A549 (cell line): ENCODE results near the gene WBP2. TPM values are rescaled to one million over a fixed set of nuclear protein-coding genes. Genes with fewer than 3 reads are reported as not detected.

Experiments used
- ATAC-seq, 2 experiments: fragments of 200-7000 bp in 1 of 2; fragments of >200 bp in 1 of 2; cut with Nextera tagmentation in 1 of 2; cut with Tn5 transposase in 1 of 2; 3 replicates each; pipeline versions ENCODE4 v1.8.0 to v1.9.1; 2018 to 2020; ENCODE audit warnings: mild to moderate bottlenecking in 1 of 2, moderate library complexity in 1 of 2
- CTCF ChIA-PET: fragments of 300-600 bp; sonication (Branson Sonifier 250); formaldehyde crosslinking; extraction: SDS; loops from one replicate; lab custom pipeline; 2021; ENCODE audit warnings: antibody characterized with exemption, inconsistent platforms; lab: Yijun Ruan, JAX
- POLR2A ChIA-PET: fragments of 350-600 bp; formaldehyde crosslinking; extraction: SDS; loops from one replicate; lab custom pipeline; 2021; ENCODE audit warnings: antibody characterized with exemption, inconsistent platforms; lab: Yijun Ruan, JAX
- DNase-seq, 2 experiments: peaks; one replicate each; pipeline versions ENCODE4 v3.0.0 to v3.0.0-alpha.2; 2011 to 2016; ENCODE audit warnings: low read depth in 1 of 2, low spot score in 1 of 2
- FAIRE-seq: peaks from 2 replicates; lab custom pipeline; 2011; peaks lifted over from hg19 to GRCh38; lab: Jason Lieb, UNC
- H3K27ac ChIP-seq, 2 experiments: fragments of >200 bp; sonication (Bioruptor Twin); formaldehyde crosslinking; 3 replicates each; pipeline ENCODE4 v1.5.1; 2016 to 2017
- H3K4me1 ChIP-seq: fragments of >200 bp; sonication (Bioruptor Twin); formaldehyde crosslinking; 3 replicates; pipeline ENCODE4 v1.6.1; 2016
- H3K4me2 ChIP-seq: fragments of >200 bp; sonication (Bioruptor Twin); formaldehyde crosslinking; 3 replicates; pipeline ENCODE4 v1.6.1; 2016
- H3K4me3 ChIP-seq: fragments of >200 bp; sonication (Bioruptor Twin); formaldehyde crosslinking; 3 replicates; pipeline ENCODE4 v1.5.1; 2016
- H3K9me3 ChIP-seq: fragments of >200 bp; sonication (Bioruptor Twin); formaldehyde crosslinking; 3 replicates; pipeline ENCODE4 v1.6.1; 2016
- BCL3 ChIP-seq: fragments of >200 bp; sonication (Bioruptor Twin); formaldehyde crosslinking; IDR thresholded peaks from 3 replicates; pipeline ENCODE4 v1.6.1; 2016
- CHD4 ChIP-seq: fragments of 200-600 bp; sonication (generic); IDR thresholded peaks from 2 replicates; pipeline ENCODE4 v1.6.1; 2016; ENCODE audit warnings: antibody characterized with exemption, mild to moderate bottlenecking, borderline replicate concordance
- EHF ChIP-seq: fragments of 250-450 bp; sonication (Bioruptor Pico); IDR thresholded peaks from 2 replicates; pipeline ENCODE4 v1.5.0; 2020; ENCODE audit warnings: mild to moderate bottlenecking
- EHMT2 ChIP-seq: fragments of 200-600 bp; sonication (generic); IDR thresholded peaks from 2 replicates; pipeline ENCODE4 v1.6.1; 2016; ENCODE audit warnings: antibody characterized with exemption, low read depth, mild to moderate bottlenecking, moderate library complexity
- FOSB ChIP-seq: fragments of 250-450 bp; sonication (Bioruptor Pico); IDR thresholded peaks from 2 replicates; pipeline ENCODE4 v1.5.0; 2020; ENCODE audit warnings: mild to moderate bottlenecking, moderate library complexity
- HOXA7 ChIP-seq: fragments of 250-450 bp; sonication (Bioruptor Pico); IDR thresholded peaks from 2 replicates; pipeline ENCODE4 v1.5.0; 2020; ENCODE audit warnings: mild to moderate bottlenecking, moderate library complexity
- HOXB13 ChIP-seq: fragments of 250-450 bp; sonication (Bioruptor Pico); IDR thresholded peaks from 2 replicates; pipeline ENCODE4 v1.5.0; 2020; ENCODE audit warnings: low read depth, mild to moderate bottlenecking, moderate library complexity
- HOXB5 ChIP-seq: fragments of 250-450 bp; sonication (Bioruptor Pico); IDR thresholded peaks from 2 replicates; pipeline ENCODE4 v1.5.0; 2020; ENCODE audit warnings: mild to moderate bottlenecking, moderate library complexity
- JUN ChIP-seq, 2 experiments: fragments of >200 bp; sonication (Bioruptor Twin); formaldehyde crosslinking; IDR thresholded peaks; 2 replicates in 1 of 2; 3 replicates in 1 of 2; pipeline ENCODE4 v1.6.1; 2016 to 2017
- JUNB ChIP-seq: fragments of >200 bp; sonication (Bioruptor Twin); formaldehyde crosslinking; IDR thresholded peaks from 2 replicates; pipeline ENCODE4 v1.6.1; 2016
- NFE2L2 ChIP-seq: fragments of 150-350 bp; conservative IDR thresholded peaks from 2 replicates; pipeline ENCODE4 v1.6.1; 2014; ENCODE audit warnings: low read length
- NPAS2 ChIP-seq: fragments of 250-450 bp; sonication (Bioruptor Pico); IDR thresholded peaks from 2 replicates; pipeline ENCODE4 v1.8.0; 2022; ENCODE audit warnings: mild to moderate bottlenecking, moderate library complexity, borderline replicate concordance
- NR3C1 ChIP-seq: fragments of >200 bp; sonication (Bioruptor Twin); formaldehyde crosslinking; IDR thresholded peaks from 3 replicates; pipeline ENCODE4 v1.6.1; 2017
- RCOR1 ChIP-seq: fragments of 150-350 bp; IDR thresholded peaks from 2 replicates; pipeline ENCODE4 v1.6.1; 2014; ENCODE audit warnings: antibody characterized with exemption, low read length, low read depth
- RNF2 ChIP-seq: fragments of 200-600 bp; sonication (generic); IDR thresholded peaks from 2 replicates; pipeline ENCODE4 v1.6.1; 2016; ENCODE audit warnings: low read depth, mild to moderate bottlenecking, antibody characterized with exemption, moderate library complexity, borderline replicate concordance
- SMC3 ChIP-seq: fragments of >200 bp; sonication (Bioruptor Twin); formaldehyde crosslinking; IDR thresholded peaks from 3 replicates; pipeline ENCODE4 v1.6.1; 2018; ENCODE audit warnings: inconsistent platforms
- ZSCAN20 ChIP-seq: fragments of 250-450 bp; sonication (Bioruptor Pico); IDR thresholded peaks from 2 replicates; pipeline ENCODE4 v1.8.0; 2022; ENCODE audit warnings: mild to moderate bottlenecking, moderate library complexity
- whole genome bisulfite sequencing: methylation state at CpG from one replicate; pipeline ENCODE4 v1.1.6; 2017; ENCODE audit errors: missing lambda C conversion rate; 5-methylcytosine and 5-hydroxymethylcytosine counted together
- polyA plus RNA-seq, 4 experiments: library from polyadenylated mRNA; depleted of rRNA in 3 of 4; stranded (reverse); fragments of >200 nt; fragmentation: RNase III in 1 of 4; extraction: RNeasy Plus Mini Kit Qiagen cat#74134 plus additional on column Dnase treatment in 1 of 4; gene quantifications; 2 replicates in 3 of 4; 3 replicates in 1 of 4; pipeline ENCODE4 v1.2.3, GENCODE V29; 2011 to 2017
- TF ChIP-seq, protein P1 (sequence below): fragments of 200-600 bp; sonication (generic); IDR thresholded peaks from 2 replicates; pipeline ENCODE4 v1.6.1; 2016; ENCODE audit warnings: antibody characterized with exemption, mild to moderate bottlenecking, moderate library complexity

The WBP2 gene
- polyA plus RNA-seq, 2 of the 4 experiments (the other 2 are of a cell fraction) = 39.7 to 131 TPM

DNA sequence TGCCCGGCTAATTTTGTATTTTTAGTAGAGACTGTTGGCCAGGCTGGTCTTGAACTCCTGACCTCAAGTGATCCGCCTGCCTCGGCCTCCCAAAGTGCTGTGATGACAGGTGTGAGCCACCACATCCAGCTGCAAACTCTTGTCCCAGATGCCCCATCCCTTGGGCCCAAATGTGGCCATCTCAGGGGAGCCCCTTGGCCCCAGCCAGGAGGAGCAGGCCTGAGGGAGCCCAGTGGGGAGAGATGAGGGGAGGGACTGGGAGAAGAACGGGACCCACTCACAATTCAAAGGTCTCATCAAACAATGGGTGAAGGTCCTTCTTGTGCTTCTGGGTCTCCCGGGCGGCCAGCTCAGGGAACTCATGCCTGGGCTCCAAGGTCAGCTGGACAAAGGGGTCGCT lies 25.4 kb downstream of the WBP2 start:
- Histone ChIP-seq H3K4me3 (no peak overlapping the region), H3K9me3 (no peaks in the 10 kb centered on the region), H3K4me1 (peaks cover 5% of the 10 kb centered on the region; the same call in 1 of the 3 replicates)
- no peak for FAIRE-seq
- DNase-seq = no peak
- no peak for TF ChIP-seq NPAS2 (CRISPR knock-in tag)
- 0 out of 5 replicates have a peak, but pooled peaks of 1 of the 2 experiments have one; percentile 23 for TF ChIP-seq JUN (IDR thresholded peaks at IDR 0.05)
- no peak for TF ChIP-seq NR3C1
- TF ChIP-seq HOXB5 = no peak
- TF ChIP-seq, all 56 proteins: peak for 1
- Histone ChIP-seq H3K27ac (no peak overlapping the region), H3K4me2 (no peak overlapping the region)
- CTCF ChIA-PET = interaction anchor here (0.6 to 37.0 kb wide), 26 partner anchors 3 to 423 kb away, joined by 3 to 691 read pairs (median 5); partner anchors contain the start of genes GALK1, SMIM5, TRIM47 and UNC13D
- POLR2A ChIA-PET = interaction anchor here (1.5 kb wide), 1 partner anchor 50 kb away, joined by 5 read pairs; no protein-coding TSS in a partner anchor
- 86% methylated on average over 7 of the region's 7 CpGs for WGBS
- ATAC-seq = no peak

- POLR2A ChIA-PET = no interaction called here
- DNase-seq = no peak
- CTCF ChIA-PET = interaction anchor here (0.6 to 37.0 kb wide), 17 partner anchors 2 to 195 kb away, joined by 3 to 691 read pairs (median 6); partner anchors contain the start of genes GALK1, SMIM5, TRIM47 and UNC13D
- TF ChIP-seq RNF2 = no peak
- TF ChIP-seq BCL3 = no peak
- TF ChIP-seq HOXA7 (CRISPR knock-in tag) = no peak
- TF ChIP-seq EHF = no peak
- TF ChIP-seq EHMT2 = no peak
- TF ChIP-seq SMC3 = no peak
- TF ChIP-seq RCOR1 = no peak
- TF ChIP-seq, protein P1, sequence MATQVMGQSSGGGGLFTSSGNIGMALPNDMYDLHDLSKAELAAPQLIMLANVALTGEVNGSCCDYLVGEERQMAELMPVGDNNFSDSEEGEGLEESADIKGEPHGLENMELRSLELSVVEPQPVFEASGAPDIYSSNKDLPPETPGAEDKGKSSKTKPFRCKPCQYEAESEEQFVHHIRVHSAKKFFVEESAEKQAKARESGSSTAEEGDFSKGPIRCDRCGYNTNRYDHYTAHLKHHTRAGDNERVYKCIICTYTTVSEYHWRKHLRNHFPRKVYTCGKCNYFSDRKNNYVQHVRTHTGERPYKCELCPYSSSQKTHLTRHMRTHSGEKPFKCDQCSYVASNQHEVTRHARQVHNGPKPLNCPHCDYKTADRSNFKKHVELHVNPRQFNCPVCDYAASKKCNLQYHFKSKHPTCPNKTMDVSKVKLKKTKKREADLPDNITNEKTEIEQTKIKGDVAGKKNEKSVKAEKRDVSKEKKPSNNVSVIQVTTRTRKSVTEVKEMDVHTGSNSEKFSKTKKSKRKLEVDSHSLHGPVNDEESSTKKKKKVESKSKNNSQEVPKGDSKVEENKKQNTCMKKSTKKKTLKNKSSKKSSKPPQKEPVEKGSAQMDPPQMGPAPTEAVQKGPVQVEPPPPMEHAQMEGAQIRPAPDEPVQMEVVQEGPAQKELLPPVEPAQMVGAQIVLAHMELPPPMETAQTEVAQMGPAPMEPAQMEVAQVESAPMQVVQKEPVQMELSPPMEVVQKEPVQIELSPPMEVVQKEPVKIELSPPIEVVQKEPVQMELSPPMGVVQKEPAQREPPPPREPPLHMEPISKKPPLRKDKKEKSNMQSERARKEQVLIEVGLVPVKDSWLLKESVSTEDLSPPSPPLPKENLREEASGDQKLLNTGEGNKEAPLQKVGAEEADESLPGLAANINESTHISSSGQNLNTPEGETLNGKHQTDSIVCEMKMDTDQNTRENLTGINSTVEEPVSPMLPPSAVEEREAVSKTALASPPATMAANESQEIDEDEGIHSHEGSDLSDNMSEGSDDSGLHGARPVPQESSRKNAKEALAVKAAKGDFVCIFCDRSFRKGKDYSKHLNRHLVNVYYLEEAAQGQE = no peak
- TF ChIP-seq ZSCAN20 (CRISPR knock-in tag) = no peak
- no peak for TF ChIP-seq FOSB
- TF ChIP-seq NFE2L2 = no peak
- TF ChIP-seq, all 56 proteins: peak for 0
- WGBS = 94% methylated on average over 19 of the region's 19 CpGs
- FAIRE-seq (no peak), ATAC-seq (no peak)
- Histone ChIP-seq H3K4me2 (no peak overlapping the region), H3K4me3 (no peak overlapping the region), H3K4me1 (peaks cover 5% of the 10 kb centered on the region; the same call in 1 of the 3 replicates), H3K9me3 (no peaks in the 10 kb centered on the region), H3K27ac (no peak overlapping the region)
Observed at GRCh38 chr17:75828741-75829140, 26.4 kb downstream of the WBP2 start.

- POLR2A ChIA-PET = interaction anchor here (4.4 kb wide), 1 partner anchor 48 kb away, joined by 20 read pairs; a partner anchor contains a TSS
Observed at GRCh38 chr17:75828076-75828400, 27.1 kb downstream of the WBP2 start.

More at GRCh38 chr17:75828076-75828400, 27.1 kb downstream of the WBP2 start:
- no peak overlapping the region for H3K4me3 ChIP-seq
- FAIRE-seq (no peak), DNase-seq (no peak)
- WGBS = 87% methylated on average over 10 of the region's 11 CpGs
- TF ChIP-seq CHD4 (no peak), HOXB13 (CRISPR knock-in tag) (no peak), FOSB (no peak), JUNB (no peak)
- TF ChIP-seq, all 56 proteins: peak for 0
- ATAC-seq = no peak
- Histone ChIP-seq H3K4me2 (no peak overlapping the region), H3K4me1 (peaks cover 5% of the 10 kb centered on the region; the same call in 1 of the 3 replicates), H3K9me3 (no peaks in the 10 kb centered on the region), H3K27ac (peak overlapping the region in 1 of 2 experiments; percentile 27; a peak in 1 of 6 replicates)
- CTCF ChIA-PET = interaction anchor here (0.6 to 37.0 kb wide), 20 partner anchors 1 to 194 kb away, joined by 3 to 691 read pairs (median 5); partner anchors contain the start of genes GALK1, SMIM5, UNC13D and UNK
